ENCODE data around the gene HSD11B2. TPM values are rescaled to one million over a fixed set of nuclear protein-coding genes. Genes with fewer than 3 reads are reported as not detected.

The HSD11B2 gene
- total RNA-seq, 2 experiments from 2014 or later: not detected

DNA sequence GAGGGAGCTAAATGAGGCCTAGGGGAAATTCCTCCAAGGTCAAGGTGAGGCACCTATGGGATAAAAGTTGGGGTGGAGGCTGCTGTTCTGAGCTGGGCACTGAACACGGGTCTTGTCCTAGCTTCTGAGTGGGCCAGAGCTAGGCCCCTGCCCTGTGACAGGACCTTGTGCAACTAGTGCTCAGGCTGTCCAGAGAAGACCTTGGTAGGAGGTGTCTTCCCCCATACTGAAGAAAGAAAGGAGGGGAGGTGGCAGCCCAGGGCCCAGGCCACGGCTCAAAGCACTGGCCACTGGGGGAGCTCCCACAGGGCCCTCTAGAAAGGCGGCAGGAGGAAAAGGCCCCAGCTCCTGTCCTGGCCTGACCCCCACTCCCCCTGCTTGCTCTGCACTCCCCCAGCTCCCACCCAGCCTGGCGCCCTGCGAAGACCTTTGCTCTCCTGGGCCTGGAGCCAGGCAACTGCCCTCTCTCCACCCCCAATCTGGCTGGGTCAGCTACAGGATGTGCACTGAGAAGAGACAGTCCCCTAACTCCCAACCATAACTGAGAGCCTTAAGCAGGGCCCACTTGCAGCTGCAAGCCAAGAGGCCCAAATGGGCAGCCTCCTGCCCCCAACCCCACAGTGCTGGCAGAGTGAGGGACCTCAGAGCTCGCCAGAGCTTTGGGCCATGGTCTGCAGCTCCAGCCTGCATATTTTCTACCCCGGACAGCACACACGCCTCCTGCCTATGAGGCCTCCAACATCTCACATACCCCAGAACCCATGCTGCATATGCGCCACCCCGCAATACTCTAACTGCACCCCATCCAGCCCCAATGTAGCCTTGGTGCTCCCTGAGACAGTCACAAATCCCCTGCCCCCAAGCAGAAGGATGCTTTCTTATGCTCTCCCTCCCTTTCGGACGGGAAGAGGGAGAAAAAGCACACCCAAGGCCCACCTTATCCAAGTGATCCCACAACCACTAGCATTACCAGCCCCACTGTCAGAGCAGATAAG lies 15.3 kb downstream of the HSD11B2 start:
- no peaks in the 10 kb centered on the region for H3K9me3 ChIP-seq (ENCODE audit: low read length)
- POLR2A ChIA-PET: no interaction called here
- H4K20me1 ChIP-seq (ENCODE audit: insufficient read depth, low read length): no peaks in the 10 kb centered on the region
- no peaks in the 10 kb centered on the region for H3K79me2 ChIP-seq (ENCODE audit: insufficient read depth, low read depth, low read length)
- no TSS peak for BruUV-seq (replicated peaks)
- no peaks in the 10 kb centered on the region for H3K9me2 ChIP-seq (ENCODE audit: insufficient read depth, low read length)
- TF ChIP-seq, protein P1, sequence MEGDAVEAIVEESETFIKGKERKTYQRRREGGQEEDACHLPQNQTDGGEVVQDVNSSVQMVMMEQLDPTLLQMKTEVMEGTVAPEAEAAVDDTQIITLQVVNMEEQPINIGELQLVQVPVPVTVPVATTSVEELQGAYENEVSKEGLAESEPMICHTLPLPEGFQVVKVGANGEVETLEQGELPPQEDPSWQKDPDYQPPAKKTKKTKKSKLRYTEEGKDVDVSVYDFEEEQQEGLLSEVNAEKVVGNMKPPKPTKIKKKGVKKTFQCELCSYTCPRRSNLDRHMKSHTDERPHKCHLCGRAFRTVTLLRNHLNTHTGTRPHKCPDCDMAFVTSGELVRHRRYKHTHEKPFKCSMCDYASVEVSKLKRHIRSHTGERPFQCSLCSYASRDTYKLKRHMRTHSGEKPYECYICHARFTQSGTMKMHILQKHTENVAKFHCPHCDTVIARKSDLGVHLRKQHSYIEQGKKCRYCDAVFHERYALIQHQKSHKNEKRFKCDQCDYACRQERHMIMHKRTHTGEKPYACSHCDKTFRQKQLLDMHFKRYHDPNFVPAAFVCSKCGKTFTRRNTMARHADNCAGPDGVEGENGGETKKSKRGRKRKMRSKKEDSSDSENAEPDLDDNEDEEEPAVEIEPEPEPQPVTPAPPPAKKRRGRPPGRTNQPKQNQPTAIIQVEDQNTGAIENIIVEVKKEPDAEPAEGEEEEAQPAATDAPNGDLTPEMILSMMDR (conservative IDR thresholded peaks at IDR 0.05; ENCODE audit: low read length): no peak
- no peak for TF ChIP-seq EZH2phosphoT487 (IDR thresholded peaks at IDR 0.05; ENCODE audit: borderline replicate concordance, low read depth, low read length)
- H3K4me1 ChIP-seq (ENCODE audit: insufficient read depth, low read length, poor library complexity, severe bottlenecking): no peaks in the 10 kb centered on the region
- H3K4me2 ChIP-seq (ENCODE audit: low read length): no peak overlapping the region
- no peaks in the 10 kb centered on the region for H3K36me3 ChIP-seq (ENCODE audit: insufficient read depth, low read length)
- H3K27ac ChIP-seq (ENCODE audit: low read depth, low read length, poor library complexity, severe bottlenecking): no peak overlapping the region
- no peak for DNase-seq (ENCODE audit: low spot score)
- CTCF ChIA-PET (ENCODE audit: unreplicated experiment): no interaction called here
- intact Hi-C loops (cut with micrococcal nuclease; ENCODE audit: unreplicated experiment): no loop called here
- no peak overlapping the region for H3K4me3 ChIP-seq (ENCODE audit: low read depth, low read length, poor library complexity, severe bottlenecking)
- no peak overlapping the region for H2AFZ ChIP-seq (ENCODE audit: low read length)

DNA sequence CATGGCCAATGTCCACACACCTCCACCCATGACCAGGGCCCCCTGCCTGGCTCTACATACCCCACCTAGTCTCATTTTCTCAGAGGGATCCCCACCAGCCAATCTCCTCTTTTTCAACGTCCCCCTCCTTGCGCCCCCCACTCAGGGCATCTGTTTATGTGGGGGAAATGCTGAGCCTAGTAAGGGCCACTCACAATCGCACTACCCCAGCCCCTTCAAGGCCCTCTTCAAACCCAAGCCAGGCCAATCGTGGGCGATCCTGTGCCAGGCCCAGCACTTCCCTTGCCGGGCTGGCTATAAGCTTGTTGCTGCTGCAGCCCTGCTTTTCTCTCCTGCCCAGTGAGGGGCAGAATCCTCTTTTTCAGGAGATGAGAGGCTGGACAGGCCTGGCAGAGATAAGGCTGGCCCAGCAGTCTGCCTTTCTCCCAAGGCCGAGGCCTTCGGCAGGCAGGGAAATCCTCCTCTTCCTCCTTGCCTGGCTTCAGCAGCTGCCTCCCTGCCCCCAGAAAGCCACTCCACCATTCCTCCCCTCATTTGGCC lies 16.1 kb downstream of the HSD11B2 start:
- CTCF ChIA-PET (ENCODE audit: unreplicated experiment): interaction anchor here (1.0 kb wide), 1 partner anchor 69 kb away, joined by 3 read pairs; no protein-coding TSS in a partner anchor
- no peaks in the 10 kb centered on the region for H3K9me2 ChIP-seq (ENCODE audit: insufficient read depth, low read length)
- TF ChIP-seq EZH2phosphoT487 (IDR thresholded peaks at IDR 0.05; ENCODE audit: borderline replicate concordance, low read depth, low read length): no peak
- TF ChIP-seq, protein P1 (conservative IDR thresholded peaks at IDR 0.05; ENCODE audit: low read length): no peak
- H3K36me3 ChIP-seq (ENCODE audit: insufficient read depth, low read length): no peaks in the 10 kb centered on the region
- no peaks in the 10 kb centered on the region for H3K9me3 ChIP-seq (ENCODE audit: low read length)
- no peak overlapping the region for H3K27ac ChIP-seq (ENCODE audit: low read depth, low read length, poor library complexity, severe bottlenecking)
- DNase-seq (ENCODE audit: low spot score): no peak
- no TSS peak for BruUV-seq (replicated peaks)
- H3K79me2 ChIP-seq (ENCODE audit: insufficient read depth, low read depth, low read length): no peaks in the 10 kb centered on the region
- H4K20me1 ChIP-seq (ENCODE audit: insufficient read depth, low read length): no peaks in the 10 kb centered on the region
- H3K4me3 ChIP-seq (ENCODE audit: low read depth, low read length, poor library complexity, severe bottlenecking): no peak overlapping the region
- H3K4me1 ChIP-seq (ENCODE audit: insufficient read depth, low read length, poor library complexity, severe bottlenecking): no peaks in the 10 kb centered on the region
- POLR2A ChIA-PET: no interaction called here
- H3K4me2 ChIP-seq (ENCODE audit: low read length): no peak overlapping the region
- intact Hi-C loops (cut with micrococcal nuclease; ENCODE audit: unreplicated experiment): loop anchor here (1.0 kb wide), 1 partner anchor 19 kb away; no protein-coding TSS in a partner anchor
- H2AFZ ChIP-seq (ENCODE audit: low read length): no peak overlapping the region

All from OCI-LY7 (cell line).